T-helper 17 cell (primary cell): ENCODE measurements around the gene LYSMD1. TPM values are rescaled to one million over a fixed set of nuclear protein-coding genes. Genes with fewer than 3 reads are reported as not detected.
"Not testable (repeated sequence)": the region's sequence is repeated elsewhere in the genome, so short reads cannot be mapped to it uniquely, and the experiment has no call there.

Experiments
- ATAC-seq: fragments of 150-1000 bp; cut with Tn5 transposase; 2 replicates; pipeline ENCODE4 v1.10.0; 2021; ENCODE audit warnings: mild to moderate bottlenecking, moderate library complexity
- DNase-seq, 3 donors: peaks; one replicate each; pipeline versions ENCODE4 v3.0.0 to v3.0.0-alpha.2; 2020 to 2021
- H3K9me3 ChIP-seq: one replicate; pipeline ENCODE4 v1.7.0; 2013; ENCODE audit warnings: low read length, mild to moderate bottlenecking; ENCODE audit not compliant: control insufficient read depth, poor library complexity, severe bottlenecking
- H3K27ac Mint-ChIP-seq: one replicate; pipeline ENCODE4 v1.8.0; 2022; ENCODE audit warnings: mild to moderate bottlenecking, moderate library complexity, mixed read lengths
- H3K27me3 Mint-ChIP-seq: one replicate; pipeline ENCODE4 v1.8.0; 2022; ENCODE audit warnings: mixed read lengths
- H3K36me3 Mint-ChIP-seq: one replicate; pipeline ENCODE4 v1.8.0; 2022; ENCODE audit warnings: low read depth, mixed read lengths
- H3K4me1 Mint-ChIP-seq: one replicate; pipeline ENCODE4 v1.8.0; 2022; ENCODE audit warnings: mild to moderate bottlenecking, mixed read lengths
- H3K4me3 Mint-ChIP-seq: one replicate; pipeline ENCODE4 v1.8.0; 2022; ENCODE audit warnings: mild to moderate bottlenecking, moderate library complexity, mixed read lengths
- total RNA-seq, 4 donors: library from RNA in 2 of 4; stranded (reverse) in 2 of 4; gene quantifications; one replicate each; pipeline ENCODE4 v1.2.3 and lab custom pipeline; 2022 to 2026

Gene LYSMD1
- total RNA-seq (under 1 TPM; 0.39 to 0.70 TPM), total RNA-seq (lab: John Stamatoyannopoulos, UW) (0.75 to 1.7 reads per million in 2 donors)

- Mint-ChIP-seq H3K4me1 (peaks cover 32% of the 10 kb centered on the region), H3K4me3 (peak within 1 kb of the TSS; percentile 98), H3K36me3 (peaks cover 10% of the 10 kb centered on the region), H3K27ac (peak within 1 kb of the TSS; percentile 88), H3K27me3 (no peaks in the 10 kb centered on the region)
- peak; percentile 98 for ATAC-seq
- no peaks in the 10 kb centered on the region for H3K9me3 ChIP-seq
- DNase-seq = peak; percentile 84 to 94 (median 90)
Observed at GRCh38 chr1:151165738-151166504, at the start of gene LYSMD1, which contains the start of gene SCNM1. Gene LYSMD1, minus strand, starts transcription at chr1:151165902. Its CDS starts 644 bp downstream, at chr1:151165258. Gene SCNM1, plus strand, starts transcription at chr1:151166144. Its CDS starts 9 bp downstream, at chr1:151166153.

- no peak for DNase-seq
- H3K36me3 Mint-ChIP-seq = no peaks in the 10 kb centered on the region
- ATAC-seq = no peak
- H3K9me3 ChIP-seq = no peaks in the 10 kb centered on the region
- no peaks in the 10 kb centered on the region for H3K27me3 Mint-ChIP-seq
- peak overlapping the region; percentile 88 for H3K27ac Mint-ChIP-seq
- peaks cover 20% of the 10 kb centered on the region for H3K4me1 Mint-ChIP-seq
- no peak overlapping the region for H3K4me3 Mint-ChIP-seq
Observed at GRCh38 chr1:151213560-151213959, 47.9 kb upstream of the LYSMD1 start.

GRCh38 chr1:151211972-151212705 lies 46.4 kb upstream of the LYSMD1 start:
- Mint-ChIP-seq H3K4me1 (peaks cover 18% of the 10 kb centered on the region), H3K27me3 (no peaks in the 10 kb centered on the region), H3K4me3 (peak overlapping the region; percentile 59), H3K27ac (peak overlapping the region; percentile 88), H3K36me3 (no peaks in the 10 kb centered on the region)
- no peak for ATAC-seq
- no peaks in the 10 kb centered on the region for H3K9me3 ChIP-seq
- DNase-seq = no peak

- no peak for DNase-seq
- Mint-ChIP-seq H3K4me1 (peaks cover 14% of the 10 kb centered on the region), H3K27me3 (no peaks in the 10 kb centered on the region), H3K4me3 (no peak overlapping the region), H3K36me3 (no peaks in the 10 kb centered on the region), H3K27ac (peak overlapping the region; percentile 53)
- ATAC-seq = no peak
- H3K9me3 ChIP-seq = no peaks in the 10 kb centered on the region
Observed at GRCh38 chr1:151210830-151211229, 45.1 kb upstream of the LYSMD1 start.

- H3K27me3 Mint-ChIP-seq, H3K9me3 ChIP-seq, ATAC-seq, H3K36me3 Mint-ChIP-seq, H3K4me3 Mint-ChIP-seq, H3K4me1 Mint-ChIP-seq, DNase-seq: not testable (repeated sequence)
- peak overlapping the region; percentile 72 for H3K27ac Mint-ChIP-seq
Observed at GRCh38 chr1:151205381-151205965, 39.8 kb upstream of the LYSMD1 start.

- peaks cover 34% of the 10 kb centered on the region for H3K4me1 Mint-ChIP-seq
- H3K9me3 ChIP-seq = no peaks in the 10 kb centered on the region
- H3K27ac Mint-ChIP-seq = peak overlapping the region; percentile 100
- no peak for ATAC-seq
- no peak for DNase-seq
- peak overlapping the region; percentile 100 for H3K4me3 Mint-ChIP-seq
- H3K36me3 Mint-ChIP-seq = peaks cover 6% of the 10 kb centered on the region
- no peaks in the 10 kb centered on the region for H3K27me3 Mint-ChIP-seq
Observed at GRCh38 chr1:151199873-151200581, 34.3 kb upstream of the LYSMD1 start.

GRCh38 chr1:151198254-151199127 lies 32.8 kb upstream of the LYSMD1 start, which contains the start of gene PIP5K1A:
Gene PIP5K1A, plus strand, starts transcription at chr1:151198552. Its CDS starts 445 bp downstream, at chr1:151198997.
- DNase-seq (peak; percentile 97 to 99 (median 97)), ATAC-seq (peak; percentile 97)
- Mint-ChIP-seq H3K4me3 (peak within 1 kb of the TSS; percentile 100), H3K4me1 (peaks cover 31% of the 10 kb centered on the region), H3K27ac (peak within 1 kb of the TSS; percentile 100), H3K27me3 (no peaks in the 10 kb centered on the region), H3K36me3 (peaks cover 6% of the 10 kb centered on the region)
- H3K9me3 ChIP-seq = no peaks in the 10 kb centered on the region

- peaks cover 6% of the 10 kb centered on the region for H3K36me3 Mint-ChIP-seq
- DNase-seq (no peak), ATAC-seq (no peak)
- H3K4me1 Mint-ChIP-seq = peaks cover 31% of the 10 kb centered on the region
- peak overlapping the region; percentile 100 for H3K4me3 Mint-ChIP-seq
- H3K27me3 Mint-ChIP-seq = no peaks in the 10 kb centered on the region
- H3K27ac Mint-ChIP-seq = peak overlapping the region; percentile 100
- no peaks in the 10 kb centered on the region for H3K9me3 ChIP-seq
Observed at GRCh38 chr1:151197863-151198253, 32.2 kb upstream of the LYSMD1 start.

GRCh38 chr1:151196292-151196800 lies 30.6 kb upstream of the LYSMD1 start:
- Mint-ChIP-seq H3K27me3 (no peaks in the 10 kb centered on the region), H3K27ac (peak overlapping the region; percentile 32), H3K4me1 (peaks cover 28% of the 10 kb centered on the region), H3K4me3 (no peak overlapping the region), H3K36me3 (peaks cover 6% of the 10 kb centered on the region)
- no peaks in the 10 kb centered on the region for H3K9me3 ChIP-seq
- DNase-seq (peak in 2 of 3 donors; percentile 15 to 35), ATAC-seq (peak; percentile 27)

GRCh38 chr1:151194894-151195594 lies 29.3 kb upstream of the LYSMD1 start:
- H3K4me3 Mint-ChIP-seq, H3K27ac Mint-ChIP-seq, H3K9me3 ChIP-seq, H3K27me3 Mint-ChIP-seq, H3K36me3 Mint-ChIP-seq, ATAC-seq, DNase-seq: not testable (repeated sequence)
- H3K4me1 Mint-ChIP-seq = peaks cover 31% of the 10 kb centered on the region

- Mint-ChIP-seq H3K4me3 (no peak overlapping the region), H3K4me1 (peaks cover 28% of the 10 kb centered on the region), H3K27me3 (no peaks in the 10 kb centered on the region), H3K36me3 (peaks cover 8% of the 10 kb centered on the region), H3K27ac (no peak overlapping the region)
- ATAC-seq (no peak), DNase-seq (no peak)
- no peaks in the 10 kb centered on the region for H3K9me3 ChIP-seq
Observed at GRCh38 chr1:151193856-151194255, 28.2 kb upstream of the LYSMD1 start.
